Gastroesophageal sphincter (tissue), 3 donors: ENCODE data around the gene LRIG1.

Experiments used
- POLR2A ChIP-seq, 2 donors: fragments of 450-650 bp; IDR thresholded peaks; one replicate each; pipeline ENCODE4 v1.6.1; 2017; ENCODE audit warnings: antibody characterized with exemption in 2 of 2, mild to moderate bottlenecking in 2 of 2, moderate library complexity in 1 of 2
- TF ChIP-seq, protein P1 (sequence below), 4 experiments: fragments of 200-600 bp in 2 of 4; fragments of 450-650 bp in 2 of 4; sonication (generic) in 1 of 4; IDR thresholded peaks; one replicate each; pipeline ENCODE4 v1.5.1; 2017 to 2019; ENCODE audit warnings: antibody characterized with exemption in 4 of 4, mild to moderate bottlenecking in 2 of 4, moderate library complexity in 2 of 4

DNA sequence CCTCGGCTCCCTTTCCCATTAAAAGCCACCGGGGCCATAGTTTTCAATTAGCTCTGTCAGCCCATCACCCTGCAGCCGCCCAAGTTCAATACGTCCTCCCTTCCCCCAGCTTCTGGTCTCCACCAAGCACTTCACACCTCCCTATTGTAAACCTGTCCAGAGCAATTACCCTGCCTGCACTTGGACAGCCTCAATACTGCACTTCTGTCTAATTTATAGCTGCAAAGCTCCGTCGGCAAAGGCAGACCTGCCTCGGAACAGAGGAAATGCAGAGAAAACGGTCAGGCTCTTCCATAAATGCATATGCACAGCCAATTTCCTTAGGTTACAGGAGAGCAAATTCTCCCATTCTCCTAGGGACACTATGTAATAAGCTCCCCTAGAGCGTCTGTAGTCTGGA, 21.9 kb downstream of the LRIG1 start:
- TF ChIP-seq POLR2A (IDR thresholded peaks at IDR 0.05), result no peak
- TF ChIP-seq, protein P1, sequence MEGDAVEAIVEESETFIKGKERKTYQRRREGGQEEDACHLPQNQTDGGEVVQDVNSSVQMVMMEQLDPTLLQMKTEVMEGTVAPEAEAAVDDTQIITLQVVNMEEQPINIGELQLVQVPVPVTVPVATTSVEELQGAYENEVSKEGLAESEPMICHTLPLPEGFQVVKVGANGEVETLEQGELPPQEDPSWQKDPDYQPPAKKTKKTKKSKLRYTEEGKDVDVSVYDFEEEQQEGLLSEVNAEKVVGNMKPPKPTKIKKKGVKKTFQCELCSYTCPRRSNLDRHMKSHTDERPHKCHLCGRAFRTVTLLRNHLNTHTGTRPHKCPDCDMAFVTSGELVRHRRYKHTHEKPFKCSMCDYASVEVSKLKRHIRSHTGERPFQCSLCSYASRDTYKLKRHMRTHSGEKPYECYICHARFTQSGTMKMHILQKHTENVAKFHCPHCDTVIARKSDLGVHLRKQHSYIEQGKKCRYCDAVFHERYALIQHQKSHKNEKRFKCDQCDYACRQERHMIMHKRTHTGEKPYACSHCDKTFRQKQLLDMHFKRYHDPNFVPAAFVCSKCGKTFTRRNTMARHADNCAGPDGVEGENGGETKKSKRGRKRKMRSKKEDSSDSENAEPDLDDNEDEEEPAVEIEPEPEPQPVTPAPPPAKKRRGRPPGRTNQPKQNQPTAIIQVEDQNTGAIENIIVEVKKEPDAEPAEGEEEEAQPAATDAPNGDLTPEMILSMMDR (IDR thresholded peaks at IDR 0.05), result no peak
